ENCODE data around the gene IL10.
A peak's percentile ranks its signal among the peaks of the same experiment; 100 is the strongest.

IL10 gene

DNA sequence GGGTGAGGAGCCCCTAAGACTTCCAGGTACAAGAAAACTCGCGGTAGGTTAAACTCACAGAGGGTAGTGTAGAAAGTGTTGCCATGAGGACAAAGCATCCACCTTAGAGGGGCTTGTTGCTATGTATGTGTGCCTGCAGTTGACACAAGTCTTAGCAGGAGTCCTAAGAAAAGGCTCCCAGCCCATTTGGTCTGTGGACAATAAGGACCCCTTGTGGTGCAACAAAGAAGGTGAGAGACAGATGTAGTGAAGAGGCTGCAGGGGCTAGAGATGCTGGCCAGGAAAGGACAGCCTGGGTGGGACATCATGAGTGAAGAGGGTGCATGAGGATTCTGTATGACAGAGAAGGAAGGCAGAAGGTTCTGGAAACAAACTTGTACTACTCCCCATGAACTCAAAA is 36.3 kb upstream of the IL10 start:
- TF ChIP-seq, protein P1, sequence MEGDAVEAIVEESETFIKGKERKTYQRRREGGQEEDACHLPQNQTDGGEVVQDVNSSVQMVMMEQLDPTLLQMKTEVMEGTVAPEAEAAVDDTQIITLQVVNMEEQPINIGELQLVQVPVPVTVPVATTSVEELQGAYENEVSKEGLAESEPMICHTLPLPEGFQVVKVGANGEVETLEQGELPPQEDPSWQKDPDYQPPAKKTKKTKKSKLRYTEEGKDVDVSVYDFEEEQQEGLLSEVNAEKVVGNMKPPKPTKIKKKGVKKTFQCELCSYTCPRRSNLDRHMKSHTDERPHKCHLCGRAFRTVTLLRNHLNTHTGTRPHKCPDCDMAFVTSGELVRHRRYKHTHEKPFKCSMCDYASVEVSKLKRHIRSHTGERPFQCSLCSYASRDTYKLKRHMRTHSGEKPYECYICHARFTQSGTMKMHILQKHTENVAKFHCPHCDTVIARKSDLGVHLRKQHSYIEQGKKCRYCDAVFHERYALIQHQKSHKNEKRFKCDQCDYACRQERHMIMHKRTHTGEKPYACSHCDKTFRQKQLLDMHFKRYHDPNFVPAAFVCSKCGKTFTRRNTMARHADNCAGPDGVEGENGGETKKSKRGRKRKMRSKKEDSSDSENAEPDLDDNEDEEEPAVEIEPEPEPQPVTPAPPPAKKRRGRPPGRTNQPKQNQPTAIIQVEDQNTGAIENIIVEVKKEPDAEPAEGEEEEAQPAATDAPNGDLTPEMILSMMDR (IDR thresholded peaks at IDR 0.05; ENCODE audit: insufficient read depth, low read depth, low read length, missing control alignments), result peak; percentile 39
- H3K4me3 ChIP-seq (ENCODE audit: low read length), result no peak overlapping the region
- peak; percentile 59 for DNase-seq (ENCODE audit: low read depth)

DNA sequence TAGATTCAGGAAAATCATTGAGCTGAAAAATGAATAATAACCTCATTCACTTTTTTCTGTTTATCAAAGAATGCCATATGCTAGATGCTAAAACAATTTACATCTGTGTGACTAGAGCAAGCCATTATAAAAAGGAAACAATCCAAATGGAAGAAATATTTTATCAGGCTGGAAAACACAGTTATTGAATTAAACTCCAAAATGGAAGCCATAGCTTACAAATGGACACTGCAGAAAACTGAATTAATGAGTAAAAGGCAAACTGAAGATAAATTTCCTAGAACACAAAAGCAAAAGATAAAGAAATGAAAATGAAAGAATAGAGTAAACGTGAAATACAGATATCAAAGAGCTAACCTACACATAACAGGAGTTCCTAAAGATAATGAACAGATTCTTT is 33.1 kb upstream of the IL10 start:
- no peak for DNase-seq (ENCODE audit: low read depth)
- TF ChIP-seq, protein P1 (IDR thresholded peaks at IDR 0.05; ENCODE audit: insufficient read depth, low read depth, low read length, missing control alignments), result no peak

DNA sequence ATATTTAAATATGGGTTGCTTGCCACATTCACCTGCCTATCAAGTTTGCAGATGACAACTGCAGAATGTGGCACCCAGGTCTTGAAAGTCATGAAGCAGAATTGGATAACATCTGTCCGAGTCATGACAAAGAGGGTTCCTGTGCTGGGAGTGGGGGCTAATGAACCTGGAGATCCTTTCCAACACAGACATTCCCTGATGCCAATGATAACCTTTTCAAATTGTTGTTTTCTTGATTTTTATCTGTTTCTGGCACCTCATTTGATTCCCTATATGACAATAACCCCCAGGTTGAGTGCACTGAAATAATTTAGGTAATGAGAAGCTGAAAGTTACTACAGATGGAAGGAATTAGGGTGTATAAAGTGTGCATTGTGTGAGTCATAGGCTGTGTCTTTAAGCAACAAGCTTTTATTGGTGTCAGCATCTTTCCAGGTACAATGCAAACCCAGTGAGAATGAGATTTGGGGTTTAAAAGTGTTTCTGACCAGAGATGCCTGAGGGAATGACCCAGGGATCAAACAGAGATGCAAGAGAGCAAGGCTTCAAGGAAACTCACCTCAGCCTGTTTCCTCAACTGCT is 32.0 kb upstream of the IL10 start:
- peak; percentile 66 for DNase-seq (ENCODE audit: low read depth)
- TF ChIP-seq, protein P1 (IDR thresholded peaks at IDR 0.05; ENCODE audit: insufficient read depth, low read depth, low read length, missing control alignments), result no peak
- H3K4me3 ChIP-seq (ENCODE audit: low read length), result no peak overlapping the region

More for the DNA sequence above, 33.1 kb upstream of the IL10 start:
- no peak overlapping the region for H3K4me3 ChIP-seq (ENCODE audit: low read length)

DNA sequence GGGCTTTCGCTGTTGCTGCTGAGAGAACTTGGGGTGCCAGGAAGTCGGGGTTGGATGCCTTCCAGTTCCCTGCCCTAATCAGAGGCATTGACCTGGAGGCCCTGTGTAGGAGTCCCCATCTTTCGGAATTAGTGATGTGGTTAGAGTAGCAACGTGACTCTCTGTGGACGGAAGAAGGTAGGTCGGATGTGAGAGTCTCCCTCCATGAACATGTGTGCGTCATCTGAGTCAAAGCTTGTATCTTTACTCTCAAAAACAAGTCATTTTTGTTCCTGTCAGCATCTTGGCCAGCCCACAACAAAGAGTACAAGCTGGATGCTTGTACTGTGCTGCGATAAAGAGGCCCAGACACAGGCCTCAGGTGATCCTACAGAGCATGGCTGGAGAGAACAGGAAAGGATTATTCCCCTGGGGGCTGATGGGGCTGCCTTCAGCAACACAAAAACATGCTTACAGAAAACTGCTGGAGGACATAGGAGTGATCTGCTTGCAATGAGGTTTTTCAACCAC is 31.0 kb upstream of the IL10 start:
- no peak overlapping the region for H3K4me3 ChIP-seq (ENCODE audit: low read length)
- no peak for DNase-seq (ENCODE audit: low read depth)
- TF ChIP-seq, protein P1 (IDR thresholded peaks at IDR 0.05; ENCODE audit: insufficient read depth, low read depth, low read length, missing control alignments), result no peak

DNA sequence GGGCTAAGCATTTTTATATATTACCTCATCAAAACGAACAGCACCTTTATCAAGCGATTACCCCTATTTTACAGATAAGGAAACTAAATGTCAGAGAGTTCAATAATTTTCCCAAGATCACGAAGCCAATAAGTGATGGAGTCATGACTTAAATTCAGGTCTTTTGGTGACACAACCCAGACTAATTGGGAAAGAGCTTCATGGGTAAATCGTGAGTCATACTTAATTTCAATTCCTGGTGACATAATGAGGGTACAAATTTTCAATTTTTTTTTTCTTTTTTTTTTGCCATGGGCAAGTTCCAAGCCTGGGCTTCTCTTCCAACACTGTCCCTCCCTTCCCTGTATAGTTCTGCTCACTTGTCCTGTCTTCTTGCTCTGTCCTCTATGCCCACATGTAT is 30.1 kb upstream of the IL10 start:
- peak; percentile 44 for DNase-seq (ENCODE audit: low read depth)
- TF ChIP-seq, protein P1 (IDR thresholded peaks at IDR 0.05; ENCODE audit: insufficient read depth, low read depth, low read length, missing control alignments), result no peak
- no peak overlapping the region for H3K4me3 ChIP-seq (ENCODE audit: low read length)

DNA sequence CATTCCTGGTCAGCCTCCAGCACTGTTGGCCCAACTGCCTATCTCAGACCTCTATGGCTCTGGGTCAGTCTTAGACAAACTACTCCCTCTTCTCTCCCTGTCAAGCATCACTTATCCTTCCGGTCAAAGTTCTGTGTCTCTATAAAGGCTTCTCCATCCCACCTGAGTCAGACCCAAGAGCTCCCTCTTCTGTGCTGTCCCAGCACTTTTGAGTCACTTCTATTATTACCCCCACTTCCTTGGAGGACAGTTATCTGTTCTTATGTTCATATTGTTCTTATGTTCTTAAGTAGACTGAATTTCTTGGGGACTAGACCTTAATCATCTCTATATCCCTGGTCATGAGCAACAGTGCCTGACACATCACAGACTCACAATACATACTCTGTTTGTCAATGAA is 29.2 kb upstream of the IL10 start:
- no peak overlapping the region for H3K4me3 ChIP-seq (ENCODE audit: low read length)
- no peak for DNase-seq (ENCODE audit: low read depth)
- TF ChIP-seq, protein P1 (IDR thresholded peaks at IDR 0.05; ENCODE audit: insufficient read depth, low read depth, low read length, missing control alignments), result no peak

DNA sequence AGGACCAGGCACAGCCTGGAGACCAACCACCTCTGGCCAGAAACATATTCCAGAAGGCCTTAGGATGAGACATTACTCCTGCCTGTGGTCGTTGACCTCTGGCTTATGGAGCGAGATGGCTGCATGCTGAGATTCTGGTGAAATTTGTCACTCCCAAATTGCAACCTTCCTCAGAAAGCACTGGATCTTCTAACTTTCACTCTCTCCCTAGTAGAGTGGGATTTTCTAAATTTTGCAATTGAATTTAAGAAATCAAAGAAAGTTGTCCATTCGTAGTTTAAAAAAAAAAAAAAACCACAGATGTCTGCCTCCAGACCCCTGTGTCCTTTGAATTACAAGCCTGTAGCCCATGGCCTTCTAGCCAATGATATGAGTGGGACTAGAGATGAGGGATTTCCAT is 28.6 kb upstream of the IL10 start:
- DNase-seq (ENCODE audit: low read depth), result no peak
- no peak overlapping the region for H3K4me3 ChIP-seq (ENCODE audit: low read length)
- TF ChIP-seq, protein P1 (IDR thresholded peaks at IDR 0.05; ENCODE audit: insufficient read depth, low read depth, low read length, missing control alignments), result no peak

Data from epithelial cell of esophagus (primary cell).